Fibroblast of lung (primary cell): Measurements from ENCODE around the gene HIVEP3.

Experiments used
- CTCF ChIP-seq, 2 donors: IDR thresholded peaks in 1 of 2; conservative IDR thresholded peaks in 1 of 2; 1 replicate in 1 of 2; 2 replicates in 1 of 2; pipeline ENCODE4 v1.5.1; 2011 to 2012; ENCODE audit warnings: low read length in 2 of 2, control low read depth in 1 of 2, inconsistent platforms in 1 of 2, low read depth in 1 of 2, mild to moderate bottlenecking in 1 of 2
- EZH2 ChIP-seq: IDR thresholded peaks from 2 replicates; pipeline ENCODE4 v1.5.1; 2012; ENCODE audit warnings: low read length, control low read depth, mild to moderate bottlenecking; ENCODE audit errors: missing control alignments

- TF ChIP-seq CTCF (conservative IDR thresholded peaks at IDR 0.05 in 1 of 2, IDR thresholded peaks at IDR 0.05 in 1 of 2; ENCODE audit: low read depth in 1 of 2, low read length in 2 of 2) = no peak
- TF ChIP-seq EZH2 = no peak
Observed at GRCh38 chr1:41799723-41800122, 119.0 kb downstream of the HIVEP3 start.
